ENCODE data around the gene PHTF2.

GRCh38 chr7:77786741-77787140 lies 11.8 kb upstream of the PHTF2 start:
- TF ChIP-seq CTCF (IDR thresholded peaks at IDR 0.05; ENCODE audit: low read depth, low read length, poor library complexity, severe bottlenecking), result no peak
- TF ChIP-seq EZH2phosphoT487 (IDR thresholded peaks at IDR 0.05; ENCODE audit: borderline replicate concordance, low read length), result no peak
